GM23338 (cell line): ENCODE results near the gene IGSF21. TPM values are rescaled to one million over a fixed set of nuclear protein-coding genes. Genes with fewer than 3 reads are reported as not detected.

Source experiments
- ATAC-seq: fragments of 200-7000 bp; cut with Tn5 transposase; 3 replicates; pipeline ENCODE4 v1.9.1; 2020
- DNase-seq: peaks from one replicate; pipeline ENCODE4 v3.0.0-alpha.2; 2015; ENCODE audit warnings: low spot score
- H2AFZ ChIP-seq: fragments of 200-600 bp; sonication (generic); 2 replicates; pipeline ENCODE4 v1.8.0; 2016; ENCODE audit warnings: antibody characterized with exemption, mild to moderate bottlenecking, moderate library complexity
- H3F3A ChIP-seq: fragments of 200-600 bp; sonication (generic); replicated peaks from 2 replicates; pipeline ENCODE4 v1.8.0; 2017; ENCODE audit warnings: antibody characterized with exemption, mixed run types, low read depth
- H3K27ac ChIP-seq: fragments of 200-600 bp; sonication (generic); 2 replicates; pipeline ENCODE4 v1.6.1; 2016; ENCODE audit warnings: low read depth
- H3K27me3 ChIP-seq: fragments of 200-600 bp; sonication (generic); 2 replicates; pipeline ENCODE4 v1.8.0; 2016; ENCODE audit warnings: mild to moderate bottlenecking, mixed run types, moderate library complexity; ENCODE audit not compliant: insufficient read depth
- H3K36me3 ChIP-seq: fragments of 200-600 bp; sonication (generic); 2 replicates; pipeline ENCODE4 v1.8.0; 2016; ENCODE audit warnings: mild to moderate bottlenecking; ENCODE audit not compliant: insufficient read depth
- H3K4me1 ChIP-seq: fragments of 200-600 bp; sonication (generic); 2 replicates; pipeline ENCODE4 v1.8.0; 2016; ENCODE audit warnings: mild to moderate bottlenecking, moderate library complexity; ENCODE audit not compliant: insufficient read depth
- H3K4me2 ChIP-seq: fragments of 200-600 bp; sonication (generic); 2 replicates; pipeline ENCODE4 v1.7.1; 2017; ENCODE audit warnings: mixed run types
- H3K4me3 ChIP-seq: fragments of 200-600 bp; sonication (generic); 2 replicates; pipeline ENCODE4 v1.6.1; 2016; ENCODE audit warnings: mixed run types
- H3K79me2 ChIP-seq: fragments of 200-600 bp; sonication (generic); replicated peaks from 2 replicates; pipeline ENCODE4 v1.8.0; 2017; ENCODE audit warnings: mild to moderate bottlenecking; ENCODE audit not compliant: insufficient read depth
- H3K9me2 ChIP-seq: fragments of 200-600 bp; sonication (generic); 2 replicates; pipeline ENCODE4 v1.8.0; 2017; ENCODE audit not compliant: insufficient read depth
- H4K20me1 ChIP-seq: fragments of 200-600 bp; sonication (generic); replicated peaks from 2 replicates; pipeline ENCODE4 v1.8.0; 2017; ENCODE audit warnings: mild to moderate bottlenecking; ENCODE audit not compliant: insufficient read depth
- H3K27ac Mint-ChIP-seq: 2 replicates; pipeline ENCODE4 v1.8.0; 2020; ENCODE audit warnings: inconsistent platforms, mild to moderate bottlenecking, moderate library complexity, mixed read lengths
- H3K27me3 Mint-ChIP-seq: 3 replicates; pipeline ENCODE4 v1.8.0; 2022; ENCODE audit warnings: low read depth, mild to moderate bottlenecking, moderate library complexity, mixed read lengths, inconsistent platforms; ENCODE audit not compliant: insufficient read depth, poor library complexity
- H3K36me3 Mint-ChIP-seq: 3 replicates; pipeline ENCODE4 v1.8.0; 2021; ENCODE audit warnings: low read depth, mild to moderate bottlenecking, inconsistent platforms, moderate library complexity, mixed read lengths
- H3K4me1 Mint-ChIP-seq: 3 replicates; pipeline ENCODE4 v1.8.0; 2020; ENCODE audit warnings: mild to moderate bottlenecking, inconsistent platforms, mixed read lengths
- H3K4me3 Mint-ChIP-seq: 3 replicates; pipeline ENCODE4 v1.8.0; 2021; ENCODE audit warnings: moderate library complexity, mild to moderate bottlenecking, inconsistent platforms, mixed read lengths
- H3K9me3 Mint-ChIP-seq: 3 replicates; pipeline ENCODE4 v1.8.0; 2020; ENCODE audit warnings: moderate library complexity, mild to moderate bottlenecking, inconsistent platforms, mixed read lengths
- CREB1 ChIP-seq: fragments of 250-450 bp; sonication (Bioruptor Pico); IDR thresholded peaks from 2 replicates; pipeline ENCODE4 v1.5.0; 2020; ENCODE audit warnings: low read depth, mild to moderate bottlenecking, moderate library complexity
- EZH2phosphoT487 ChIP-seq: fragments of 200-600 bp; sonication (generic); IDR thresholded peaks from one replicate; pipeline ENCODE4 v1.8.1; 2018; ENCODE audit warnings: antibody characterized with exemption; ENCODE audit not compliant: unreplicated experiment
- NANOG ChIP-seq: IDR thresholded peaks from 2 replicates; pipeline ENCODE4 v1.6.1; 2016; ENCODE audit warnings: antibody characterized with exemption, borderline replicate concordance
- ZNF114 ChIP-seq: fragments of 250-450 bp; sonication (Bioruptor Pico); IDR thresholded peaks from 2 replicates; pipeline ENCODE4 v1.5.0; 2020; ENCODE audit warnings: mild to moderate bottlenecking, moderate library complexity
- ZNF331 ChIP-seq: fragments of 250-450 bp; sonication (Bioruptor Pico); IDR thresholded peaks from 2 replicates; pipeline ENCODE4 v1.5.0; 2020; ENCODE audit warnings: low read depth, mild to moderate bottlenecking, moderate library complexity
- polyA plus RNA-seq: library from polyadenylated mRNA; unstranded; fragments of >200 nt; fragmentation: Nextera tagmentation; extraction: Ambion mirVana; gene quantifications from 2 replicates; pipeline ENCODE4 v1.2.1, GENCODE V29; 2016
- total RNA-seq: library from RNA; depleted of rRNA; stranded (reverse); fragments of >200 nt; shearing (Covaris generic); gene quantifications from 2 replicates; pipeline ENCODE4 v1.2.3, GENCODE V29; 2014
- TF ChIP-seq, protein P1 (sequence below): IDR thresholded peaks from one replicate; pipeline ENCODE4 v1.6.1; 2018; ENCODE audit warnings: antibody characterized with exemption; ENCODE audit not compliant: unreplicated experiment
- TF ChIP-seq, protein P2 (sequence below), 2 experiments: fragments of 200-600 bp in 1 of 2; sonication (generic) in 1 of 2; conservative IDR thresholded peaks; 2 replicates each; pipeline versions ENCODE4 v1.5.1 to v1.6.1; 2016 to 2017; ENCODE audit warnings: antibody characterized with exemption in 2 of 2, low read depth in 2 of 2, mild to moderate bottlenecking in 2 of 2, moderate library complexity in 1 of 2
- TF ChIP-seq, protein P3 (sequence below): fragments of 250-450 bp; sonication (Bioruptor Pico); IDR thresholded peaks from 2 replicates; pipeline ENCODE4 v1.5.0; 2020; ENCODE audit warnings: mild to moderate bottlenecking, moderate library complexity
- TF ChIP-seq, protein P4 (sequence below): IDR thresholded peaks from 2 replicates; pipeline ENCODE4 v1.6.1; 2016; ENCODE audit warnings: antibody characterized with exemption

IGSF21 gene
- total and polyA plus RNA-seq, 2 experiments from 2014 or later, result 15.6 to 15.7 TPM

DNA sequence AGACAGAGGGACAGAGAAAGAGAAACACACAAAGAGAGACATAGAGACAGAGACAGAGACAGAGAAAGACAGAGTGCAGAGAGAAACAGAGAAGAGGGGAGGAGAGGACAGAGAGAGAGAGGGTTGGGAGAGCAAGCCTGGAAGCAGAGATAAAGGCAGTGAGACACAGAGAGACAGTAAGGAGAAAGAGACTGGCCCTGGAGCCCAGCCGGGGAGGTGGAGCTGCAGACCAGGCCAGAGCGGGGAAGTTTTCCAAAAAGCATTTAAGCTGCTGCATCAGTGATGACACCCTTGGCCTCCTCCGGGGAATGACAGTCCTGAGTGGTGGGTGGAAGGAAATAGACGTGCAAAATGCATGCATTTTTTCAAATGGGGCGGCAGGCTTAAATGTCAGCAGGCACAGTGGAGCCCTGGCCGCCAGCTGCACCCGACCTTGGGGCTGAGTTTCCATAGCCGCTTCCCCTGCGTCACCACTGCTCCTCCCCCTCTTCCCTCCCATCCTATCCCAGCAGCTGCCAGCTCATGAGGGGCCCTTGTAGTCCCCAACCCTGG is 277.7 kb downstream of the IGSF21 start:
- no peaks in the 10 kb centered on the region for H4K20me1 ChIP-seq
- no peak overlapping the region for H3K4me3 ChIP-seq
- no peak overlapping the region for H3K27ac Mint-ChIP-seq
- H3K27me3 ChIP-seq, result no peaks in the 10 kb centered on the region
- DNase-seq, result peak; percentile 58
- H3K36me3 ChIP-seq, result no peaks in the 10 kb centered on the region
- H3K9me3 Mint-ChIP-seq, result peaks cover 7% of the 10 kb centered on the region; the same call in 2 of the 3 replicates
- H3K4me3 Mint-ChIP-seq, result peak overlapping the region; percentile 15
- no peak overlapping the region for H3K27ac ChIP-seq
- peaks cover 20% of the 10 kb centered on the region for H3K4me1 ChIP-seq
- peaks cover 14% of the 10 kb centered on the region for H3K27me3 Mint-ChIP-seq
- no peaks in the 10 kb centered on the region for H3F3A ChIP-seq
- peak overlapping the region; percentile 92 for H2AFZ ChIP-seq
- peak overlapping the region; percentile 68; the same call in 1 of the 2 replicates for H3K4me2 ChIP-seq
- H3K4me1 Mint-ChIP-seq, result peaks cover 23% of the 10 kb centered on the region
- H3K36me3 Mint-ChIP-seq, result peaks cover 11% of the 10 kb centered on the region
- TF ChIP-seq CREB1 (CRISPR knock-in tag), result peak; percentile 61
- TF ChIP-seq, protein P1, sequence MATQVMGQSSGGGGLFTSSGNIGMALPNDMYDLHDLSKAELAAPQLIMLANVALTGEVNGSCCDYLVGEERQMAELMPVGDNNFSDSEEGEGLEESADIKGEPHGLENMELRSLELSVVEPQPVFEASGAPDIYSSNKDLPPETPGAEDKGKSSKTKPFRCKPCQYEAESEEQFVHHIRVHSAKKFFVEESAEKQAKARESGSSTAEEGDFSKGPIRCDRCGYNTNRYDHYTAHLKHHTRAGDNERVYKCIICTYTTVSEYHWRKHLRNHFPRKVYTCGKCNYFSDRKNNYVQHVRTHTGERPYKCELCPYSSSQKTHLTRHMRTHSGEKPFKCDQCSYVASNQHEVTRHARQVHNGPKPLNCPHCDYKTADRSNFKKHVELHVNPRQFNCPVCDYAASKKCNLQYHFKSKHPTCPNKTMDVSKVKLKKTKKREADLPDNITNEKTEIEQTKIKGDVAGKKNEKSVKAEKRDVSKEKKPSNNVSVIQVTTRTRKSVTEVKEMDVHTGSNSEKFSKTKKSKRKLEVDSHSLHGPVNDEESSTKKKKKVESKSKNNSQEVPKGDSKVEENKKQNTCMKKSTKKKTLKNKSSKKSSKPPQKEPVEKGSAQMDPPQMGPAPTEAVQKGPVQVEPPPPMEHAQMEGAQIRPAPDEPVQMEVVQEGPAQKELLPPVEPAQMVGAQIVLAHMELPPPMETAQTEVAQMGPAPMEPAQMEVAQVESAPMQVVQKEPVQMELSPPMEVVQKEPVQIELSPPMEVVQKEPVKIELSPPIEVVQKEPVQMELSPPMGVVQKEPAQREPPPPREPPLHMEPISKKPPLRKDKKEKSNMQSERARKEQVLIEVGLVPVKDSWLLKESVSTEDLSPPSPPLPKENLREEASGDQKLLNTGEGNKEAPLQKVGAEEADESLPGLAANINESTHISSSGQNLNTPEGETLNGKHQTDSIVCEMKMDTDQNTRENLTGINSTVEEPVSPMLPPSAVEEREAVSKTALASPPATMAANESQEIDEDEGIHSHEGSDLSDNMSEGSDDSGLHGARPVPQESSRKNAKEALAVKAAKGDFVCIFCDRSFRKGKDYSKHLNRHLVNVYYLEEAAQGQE, result no peak
- no peaks in the 10 kb centered on the region for H3K79me2 ChIP-seq
- ATAC-seq, result peak; percentile 91
- 0 out of 2 replicates have a peak, but pooled peaks cover 4% of the 10 kb centered on the region for H3K9me2 ChIP-seq

DNA sequence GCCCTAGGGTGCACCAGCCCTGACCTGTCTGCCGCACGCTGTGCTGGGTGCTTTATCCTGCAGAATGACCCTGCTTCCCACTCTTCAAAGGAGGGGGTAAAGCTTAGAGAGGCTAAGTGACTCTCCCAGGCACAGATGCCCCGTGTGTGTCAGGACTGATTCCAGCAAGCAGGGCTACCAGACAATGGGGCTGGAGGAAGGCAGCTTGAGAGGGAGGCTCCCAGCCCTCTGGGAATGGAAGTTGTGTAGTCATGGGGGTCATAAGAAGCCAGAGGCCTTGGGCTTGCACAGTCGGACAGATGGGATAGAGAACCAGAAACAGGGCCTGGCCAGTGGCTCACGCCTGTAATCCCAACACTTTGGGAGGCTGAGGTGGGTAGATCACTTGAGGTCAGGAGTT is 279.0 kb downstream of the IGSF21 start:
- Mint-ChIP-seq H3K27ac (no peak overlapping the region), H3K4me3 (no peak overlapping the region; the same call in 2 of the 3 replicates), H3K36me3 (peaks cover under 1% of the 10 kb centered on the region; the same call in 2 of the 3 replicates), H3K4me1 (peaks cover 23% of the 10 kb centered on the region), H3K9me3 (no peaks in the 10 kb centered on the region), H3K27me3 (peaks cover 14% of the 10 kb centered on the region)
- no peaks in the 10 kb centered on the region for H3F3A ChIP-seq
- DNase-seq, result no peak
- H3K79me2 ChIP-seq, result no peaks in the 10 kb centered on the region
- ATAC-seq, result no peak
- H3K36me3 ChIP-seq, result no peaks in the 10 kb centered on the region
- no peak overlapping the region for H3K4me3 ChIP-seq
- H3K9me2 ChIP-seq, result no peaks in the 10 kb centered on the region
- no peak overlapping the region for H3K27ac ChIP-seq
- H4K20me1 ChIP-seq, result no peaks in the 10 kb centered on the region
- H3K27me3 ChIP-seq, result no peaks in the 10 kb centered on the region
- H2AFZ ChIP-seq, result no peak overlapping the region
- peaks cover 20% of the 10 kb centered on the region for H3K4me1 ChIP-seq
- H3K4me2 ChIP-seq, result no peak overlapping the region
- no peak for TF ChIP-seq NANOG
- no peak for TF ChIP-seq ZNF114
- TF ChIP-seq ZNF331 (CRISPR knock-in tag), result no peak
- TF ChIP-seq, protein P2, sequence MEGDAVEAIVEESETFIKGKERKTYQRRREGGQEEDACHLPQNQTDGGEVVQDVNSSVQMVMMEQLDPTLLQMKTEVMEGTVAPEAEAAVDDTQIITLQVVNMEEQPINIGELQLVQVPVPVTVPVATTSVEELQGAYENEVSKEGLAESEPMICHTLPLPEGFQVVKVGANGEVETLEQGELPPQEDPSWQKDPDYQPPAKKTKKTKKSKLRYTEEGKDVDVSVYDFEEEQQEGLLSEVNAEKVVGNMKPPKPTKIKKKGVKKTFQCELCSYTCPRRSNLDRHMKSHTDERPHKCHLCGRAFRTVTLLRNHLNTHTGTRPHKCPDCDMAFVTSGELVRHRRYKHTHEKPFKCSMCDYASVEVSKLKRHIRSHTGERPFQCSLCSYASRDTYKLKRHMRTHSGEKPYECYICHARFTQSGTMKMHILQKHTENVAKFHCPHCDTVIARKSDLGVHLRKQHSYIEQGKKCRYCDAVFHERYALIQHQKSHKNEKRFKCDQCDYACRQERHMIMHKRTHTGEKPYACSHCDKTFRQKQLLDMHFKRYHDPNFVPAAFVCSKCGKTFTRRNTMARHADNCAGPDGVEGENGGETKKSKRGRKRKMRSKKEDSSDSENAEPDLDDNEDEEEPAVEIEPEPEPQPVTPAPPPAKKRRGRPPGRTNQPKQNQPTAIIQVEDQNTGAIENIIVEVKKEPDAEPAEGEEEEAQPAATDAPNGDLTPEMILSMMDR (conservative IDR thresholded peaks at IDR 0.05; ENCODE audit: low read depth in 2 of 2), result no peak
- TF ChIP-seq EZH2phosphoT487, result no peak
- TF ChIP-seq, protein P3, sequence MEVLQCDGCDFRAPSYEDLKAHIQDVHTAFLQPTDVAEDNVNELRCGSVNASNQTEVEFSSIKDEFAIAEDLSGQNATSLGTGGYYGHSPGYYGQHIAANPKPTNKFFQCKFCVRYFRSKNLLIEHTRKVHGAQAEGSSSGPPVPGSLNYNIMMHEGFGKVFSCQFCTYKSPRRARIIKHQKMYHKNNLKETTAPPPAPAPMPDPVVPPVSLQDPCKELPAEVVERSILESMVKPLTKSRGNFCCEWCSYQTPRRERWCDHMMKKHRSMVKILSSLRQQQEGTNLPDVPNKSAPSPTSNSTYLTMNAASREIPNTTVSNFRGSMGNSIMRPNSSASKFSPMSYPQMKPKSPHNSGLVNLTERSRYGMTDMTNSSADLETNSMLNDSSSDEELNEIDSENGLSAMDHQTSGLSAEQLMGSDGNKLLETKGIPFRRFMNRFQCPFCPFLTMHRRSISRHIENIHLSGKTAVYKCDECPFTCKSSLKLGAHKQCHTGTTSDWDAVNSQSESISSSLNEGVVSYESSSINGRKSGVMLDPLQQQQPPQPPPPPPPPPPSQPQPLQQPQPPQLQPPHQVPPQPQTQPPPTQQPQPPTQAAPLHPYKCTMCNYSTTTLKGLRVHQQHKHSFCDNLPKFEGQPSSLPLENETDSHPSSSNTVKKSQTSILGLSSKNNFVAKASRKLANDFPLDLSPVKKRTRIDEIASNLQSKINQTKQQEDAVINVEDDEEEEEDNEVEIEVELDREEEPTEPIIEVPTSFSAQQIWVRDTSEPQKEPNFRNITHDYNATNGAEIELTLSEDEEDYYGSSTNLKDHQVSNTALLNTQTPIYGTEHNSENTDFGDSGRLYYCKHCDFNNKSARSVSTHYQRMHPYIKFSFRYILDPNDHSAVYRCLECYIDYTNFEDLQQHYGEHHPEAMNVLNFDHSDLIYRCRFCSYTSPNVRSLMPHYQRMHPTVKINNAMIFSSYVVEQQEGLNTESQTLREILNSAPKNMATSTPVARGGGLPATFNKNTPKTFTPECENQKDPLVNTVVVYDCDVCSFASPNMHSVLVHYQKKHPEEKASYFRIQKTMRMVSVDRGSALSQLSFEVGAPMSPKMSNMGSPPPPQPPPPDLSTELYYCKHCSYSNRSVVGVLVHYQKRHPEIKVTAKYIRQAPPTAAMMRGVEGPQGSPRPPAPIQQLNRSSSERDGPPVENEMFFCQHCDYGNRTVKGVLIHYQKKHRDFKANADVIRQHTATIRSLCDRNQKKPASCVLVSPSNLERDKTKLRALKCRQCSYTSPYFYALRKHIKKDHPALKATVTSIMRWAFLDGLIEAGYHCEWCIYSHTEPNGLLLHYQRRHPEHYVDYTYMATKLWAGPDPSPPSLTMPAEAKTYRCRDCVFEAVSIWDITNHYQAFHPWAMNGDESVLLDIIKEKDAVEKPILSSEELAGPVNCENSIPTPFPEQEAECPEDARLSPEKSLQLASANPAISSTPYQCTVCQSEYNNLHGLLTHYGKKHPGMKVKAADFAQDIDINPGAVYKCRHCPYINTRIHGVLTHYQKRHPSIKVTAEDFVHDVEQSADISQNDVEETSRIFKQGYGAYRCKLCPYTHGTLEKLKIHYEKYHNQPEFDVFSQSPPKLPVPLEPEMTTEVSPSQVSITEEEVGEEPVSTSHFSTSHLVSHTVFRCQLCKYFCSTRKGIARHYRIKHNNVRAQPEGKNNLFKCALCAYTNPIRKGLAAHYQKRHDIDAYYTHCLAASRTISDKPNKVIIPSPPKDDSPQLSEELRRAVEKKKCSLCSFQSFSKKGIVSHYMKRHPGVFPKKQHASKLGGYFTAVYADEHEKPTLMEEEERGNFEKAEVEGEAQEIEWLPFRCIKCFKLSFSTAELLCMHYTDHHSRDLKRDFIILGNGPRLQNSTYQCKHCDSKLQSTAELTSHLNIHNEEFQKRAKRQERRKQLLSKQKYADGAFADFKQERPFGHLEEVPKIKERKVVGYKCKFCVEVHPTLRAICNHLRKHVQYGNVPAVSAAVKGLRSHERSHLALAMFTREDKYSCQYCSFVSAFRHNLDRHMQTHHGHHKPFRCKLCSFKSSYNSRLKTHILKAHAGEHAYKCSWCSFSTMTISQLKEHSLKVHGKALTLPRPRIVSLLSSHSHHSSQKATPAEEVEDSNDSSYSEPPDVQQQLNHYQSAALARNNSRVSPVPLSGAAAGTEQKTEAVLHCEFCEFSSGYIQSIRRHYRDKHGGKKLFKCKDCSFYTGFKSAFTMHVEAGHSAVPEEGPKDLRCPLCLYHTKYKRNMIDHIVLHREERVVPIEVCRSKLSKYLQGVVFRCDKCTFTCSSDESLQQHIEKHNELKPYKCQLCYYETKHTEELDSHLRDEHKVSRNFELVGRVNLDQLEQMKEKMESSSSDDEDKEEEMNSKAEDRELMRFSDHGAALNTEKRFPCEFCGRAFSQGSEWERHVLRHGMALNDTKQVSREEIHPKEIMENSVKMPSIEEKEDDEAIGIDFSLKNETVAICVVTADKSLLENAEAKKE (CRISPR knock-in tag), result no peak
- TF ChIP-seq, protein P4, sequence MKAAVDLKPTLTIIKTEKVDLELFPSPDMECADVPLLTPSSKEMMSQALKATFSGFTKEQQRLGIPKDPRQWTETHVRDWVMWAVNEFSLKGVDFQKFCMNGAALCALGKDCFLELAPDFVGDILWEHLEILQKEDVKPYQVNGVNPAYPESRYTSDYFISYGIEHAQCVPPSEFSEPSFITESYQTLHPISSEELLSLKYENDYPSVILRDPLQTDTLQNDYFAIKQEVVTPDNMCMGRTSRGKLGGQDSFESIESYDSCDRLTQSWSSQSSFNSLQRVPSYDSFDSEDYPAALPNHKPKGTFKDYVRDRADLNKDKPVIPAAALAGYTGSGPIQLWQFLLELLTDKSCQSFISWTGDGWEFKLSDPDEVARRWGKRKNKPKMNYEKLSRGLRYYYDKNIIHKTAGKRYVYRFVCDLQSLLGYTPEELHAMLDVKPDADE, result no peak
